ENCODE results near the gene DNMT3A. TPM values are rescaled to one million over a fixed set of nuclear protein-coding genes. Genes with fewer than 3 reads are reported as not detected.

DNMT3A gene
- total RNA-seq, 1 donor from 2014 or later: 35.6 TPM

DNA sequence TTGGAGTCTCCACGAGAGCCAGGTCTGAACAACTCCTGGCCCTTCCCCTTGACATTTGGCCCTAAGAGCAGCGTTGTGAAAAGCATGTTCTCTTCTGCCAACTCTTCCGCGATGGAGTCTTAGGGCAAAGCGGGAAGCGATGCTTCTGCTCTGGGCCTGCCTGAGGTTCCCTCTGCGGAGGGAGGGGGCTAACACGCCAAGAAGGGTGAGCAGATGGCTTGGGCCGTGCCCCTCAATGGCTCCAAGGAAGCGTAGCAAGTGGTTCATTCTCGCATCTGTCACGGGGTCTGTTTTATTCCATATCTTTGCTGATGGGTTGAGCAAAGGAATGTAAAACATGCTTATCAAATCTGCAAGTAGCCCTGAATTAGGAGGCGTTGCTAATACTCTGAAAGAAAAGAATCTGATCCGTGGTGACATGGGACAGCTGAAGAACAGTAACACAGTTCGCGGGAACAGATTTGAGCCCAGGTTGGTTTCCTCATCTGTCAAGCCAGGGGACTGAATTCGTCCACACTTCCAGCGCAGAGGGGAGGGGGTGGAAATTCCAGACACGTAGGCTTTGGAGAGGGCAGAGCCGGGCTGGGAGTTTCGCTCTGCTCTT is 38.0 kb downstream of the DNMT3A start:
- Histone ChIP-seq H3K36me3 (peaks cover 28% of the 10 kb centered on the region), H3K4me3 (no peak overlapping the region), H3K9me3 (no peaks in the 10 kb centered on the region), H3K27ac (no peak overlapping the region), H3K27me3 (ENCODE audit: low read depth) (no peaks in the 10 kb centered on the region), H3K4me1 (peaks cover 61% of the 10 kb centered on the region)
- intact Hi-C loops (cut with DNase I): no loop called here
- TF ChIP-seq CTCF (IDR thresholded peaks at IDR 0.05): no peak
- ATAC-seq (peak; percentile 22 to 44), DNase-seq (no peak)

GRCh38 chr2:25302758-25303375 is 38.9 kb downstream of the DNMT3A start:
- Histone ChIP-seq H3K4me1 (peaks cover 61% of the 10 kb centered on the region), H3K36me3 (peaks cover 36% of the 10 kb centered on the region), H3K27ac (no peak overlapping the region), H3K4me3 (no peak overlapping the region), H3K9me3 (no peaks in the 10 kb centered on the region), H3K27me3 (ENCODE audit: low read depth) (no peaks in the 10 kb centered on the region)
- DNase-seq (no peak), ATAC-seq (peak in 1 of 2 donors; percentile 28)
- TF ChIP-seq CTCF (IDR thresholded peaks at IDR 0.05): no peak
- intact Hi-C loops (cut with DNase I): no loop called here

- Histone ChIP-seq H3K4me1 (peaks cover 54% of the 10 kb centered on the region), H3K27me3 (ENCODE audit: low read depth) (no peaks in the 10 kb centered on the region), H3K27ac (no peak overlapping the region), H3K4me3 (no peak overlapping the region), H3K36me3 (peaks cover 40% of the 10 kb centered on the region), H3K9me3 (no peaks in the 10 kb centered on the region)
- intact Hi-C loops (cut with DNase I): no loop called here
- DNase-seq (no peak), ATAC-seq (peak; percentile 56 to 66)
- TF ChIP-seq CTCF (IDR thresholded peaks at IDR 0.05): no peak
These were observed 40.0 kb downstream of the DNMT3A start for GRCh38 chr2:25301453-25302352.

DNA sequence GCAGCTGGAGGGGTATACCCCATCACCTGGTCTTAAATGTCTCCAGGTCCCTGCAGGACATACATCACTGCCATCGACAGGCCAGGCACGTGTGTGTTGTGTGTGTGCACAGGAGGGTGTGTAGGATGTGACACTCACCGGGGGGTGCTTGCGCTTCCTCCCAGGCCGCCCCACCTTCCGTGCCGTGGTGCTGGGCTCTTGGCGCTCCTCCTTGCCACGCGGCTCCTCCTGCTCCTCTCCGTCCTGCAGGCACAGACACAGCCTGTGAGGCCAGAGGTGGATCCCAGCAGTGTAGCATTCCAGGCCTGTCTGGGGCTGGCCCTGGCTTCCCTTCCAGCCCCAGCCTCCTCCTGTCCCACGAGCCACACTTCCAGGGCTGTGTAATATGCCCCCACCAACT is 41.7 kb downstream of the DNMT3A start:
- TF ChIP-seq CTCF (IDR thresholded peaks at IDR 0.05): no peak
- Histone ChIP-seq H3K36me3 (peaks cover 40% of the 10 kb centered on the region), H3K4me3 (no peak overlapping the region), H3K4me1 (peaks cover 50% of the 10 kb centered on the region), H3K27me3 (ENCODE audit: low read depth) (no peaks in the 10 kb centered on the region), H3K27ac (no peak overlapping the region), H3K9me3 (no peaks in the 10 kb centered on the region)
- intact Hi-C loops (cut with DNase I): no loop called here
- ATAC-seq: no peak
- DNase-seq: no peak

DNA sequence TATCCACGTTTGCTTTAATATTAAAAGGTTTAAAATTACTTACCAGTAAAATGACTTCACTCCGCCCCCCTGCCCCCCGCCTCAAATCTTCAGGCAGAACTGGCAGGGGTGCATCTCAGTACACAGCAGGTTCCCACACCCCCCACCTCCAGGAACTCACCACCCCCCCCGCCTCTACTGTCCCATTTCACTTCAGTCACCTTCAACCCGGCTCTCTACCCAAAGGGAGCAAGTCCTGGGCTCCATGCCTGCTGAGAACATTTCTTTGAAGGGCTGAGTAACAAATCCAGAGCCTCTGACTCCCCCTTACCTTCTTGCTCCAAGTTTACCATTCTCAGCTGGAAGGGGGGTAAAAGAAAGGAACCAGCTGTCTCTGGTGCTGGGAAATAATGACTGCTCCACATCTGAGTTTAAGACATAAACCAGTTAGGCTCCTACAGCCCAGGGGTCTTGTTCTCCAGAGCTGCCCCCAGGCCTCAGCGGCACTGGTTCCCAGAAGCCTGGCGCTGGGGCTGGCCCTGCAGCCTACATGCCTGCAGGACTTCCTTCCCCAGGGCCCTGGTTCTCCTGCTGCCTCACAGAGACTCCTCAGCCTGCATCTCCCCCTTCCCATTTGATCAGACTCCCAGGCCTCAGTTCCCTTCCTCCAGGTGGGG is 42.8 kb downstream of the DNMT3A start:
- Histone ChIP-seq H3K27me3 (ENCODE audit: low read depth) (no peaks in the 10 kb centered on the region), H3K27ac (no peak overlapping the region), H3K36me3 (peaks cover 39% of the 10 kb centered on the region), H3K4me3 (no peak overlapping the region), H3K4me1 (peaks cover 52% of the 10 kb centered on the region), H3K9me3 (no peaks in the 10 kb centered on the region)
- no peak for TF ChIP-seq CTCF (IDR thresholded peaks at IDR 0.05)
- no peak for DNase-seq
- intact Hi-C loops (cut with DNase I): no loop called here
- no peak for ATAC-seq

Data from lower lobe of right lung (tissue), 2 donors.